Psoas muscle (tissue), 8 donors: ENCODE measurements around the gene SLC35E4. TPM values are rescaled to one million over a fixed set of nuclear protein-coding genes. Genes with fewer than 3 reads are reported as not detected.

Source experiments
- ATAC-seq, 4 donors: fragments of 200-7000 bp; cut with Tn5 transposase; one replicate each; pipeline ENCODE4 v1.9.1; 2020; ENCODE audit warnings: moderate library complexity in 3 of 4, mild to moderate bottlenecking in 2 of 4
- DNase-seq, 2 donors: peaks; one replicate each; pipeline ENCODE4 v3.0.0-alpha.2; 2020
- H3K27ac ChIP-seq: fragments of 200-600 bp; one replicate; pipeline ENCODE4 v1.8.0; 2022
- H3K27me3 ChIP-seq, 3 donors: fragments of 200-600 bp in 1 of 3; one replicate each; pipeline versions ENCODE4 v1.6.1 to v1.8.0; 2013 to 2022; ENCODE audit warnings: low read length in 2 of 3, mild to moderate bottlenecking in 2 of 3, moderate library complexity in 1 of 3; ENCODE audit not compliant: insufficient read depth in 3 of 3
- H3K36me3 ChIP-seq, 2 donors: fragments of 200-600 bp in 1 of 2; one replicate each; pipeline versions ENCODE4 v1.6.1 to v1.8.0; 2013 to 2022; ENCODE audit warnings: low read depth in 1 of 2, mild to moderate bottlenecking in 1 of 2, moderate library complexity in 1 of 2; ENCODE audit not compliant: insufficient read depth in 1 of 2
- H3K4me1 ChIP-seq: fragments of 200-600 bp; one replicate; pipeline ENCODE4 v1.8.0; 2022
- H3K4me3 ChIP-seq: fragments of 200-600 bp; one replicate; pipeline ENCODE4 v1.8.0; 2022; ENCODE audit warnings: mild to moderate bottlenecking
- H3K9me3 ChIP-seq: fragments of 200-600 bp; one replicate; pipeline ENCODE4 v1.8.0; 2022
- CTCF ChIP-seq: fragments of 200-600 bp; IDR thresholded peaks from one replicate; pipeline ENCODE4 v1.8.0; 2022; ENCODE audit warnings: antibody characterized with exemption
- WGBS, 3 donors: extraction: QIAGEN DNeasy Blood & Tissue Kit; methylation state at CpG; one replicate each; pipeline versions ENCODE4 v1.1.6 to v1.1.7; 2013; 5-methylcytosine and 5-hydroxymethylcytosine counted together
- intact Hi-C, 2 donors: fragments of 100-400 bp; cut with DNase I; formaldehyde crosslinking; loops; one replicate each; pipeline versions ENCODE4 v1.11.0 to v1.14.2; 2022
- polyA plus RNA-seq, 3 donors: library from polyadenylated mRNA; stranded (reverse); fragments of 200-250 nt; gene quantifications; one replicate each; pipeline ENCODE4 v1.2.3, GENCODE V29; 2013
- total RNA-seq, 4 donors: library from RNA; stranded (reverse); fragmentation: NEBNext Ultra II Directional in 2 of 4; extraction: Animal tissue kit (Norgen Biotek cat#: 25700) in 2 of 4; gene quantifications; one replicate each; pipeline versions ENCODE4 v1.2.1 to v1.2.4, GENCODE V29; 2021 to 2023
- donor health status: healthy with polysubstance abuse.
- donor health status: DM: no; HTN: no; CAD: no; lungs with moderate emphysema.
- donor health status: Bipolar disorder and iron deficiency.
- donor health status: healthy.
- donor health status: DM: yes; HTN: yes; CAD: no.
- donor health status: DM: no; HTN: no; CAD: no.
- donor health status: DM: no; HTN: no; CAD: no.
- donor health status: DM: yes; HTN: yes; CAD: no.

SLC35E4 gene
- total and polyA plus RNA-seq, 7 donors, result 2.6 to 11.5 (median 6.8) TPM

- no peak overlapping the region for H3K4me3 ChIP-seq
- TF ChIP-seq CTCF, result no peak
- DNase-seq (no peak), ATAC-seq (no peak)
- intact Hi-C loops, result no loop called here
- H3K9me3 ChIP-seq, result no peaks in the 10 kb centered on the region
- H3K4me1 ChIP-seq, result peaks cover 29% of the 10 kb centered on the region
- WGBS, 3 donors, result 80 to 87% (median 86%) methylated on average over 24 to 25 of the region's 25 CpGs
- H3K36me3 ChIP-seq, result peaks cover 0 to 10% of the 10 kb centered on the region in 2 donors
- H3K27ac ChIP-seq, result no peak overlapping the region
- no peaks in the 10 kb centered on the region for H3K27me3 ChIP-seq
Observed at GRCh38 chr22:30646518-30647160, 11.1 kb downstream of the SLC35E4 start.

- ATAC-seq, result no peak
Observed at GRCh38 chr22:30647536-30647935, 12.0 kb downstream of the SLC35E4 start.

GRCh38 chr22:30648825-30649224 is 13.2 kb downstream of the SLC35E4 start:
- Histone ChIP-seq H3K27me3 (no peaks in the 10 kb centered on the region), H3K4me3 (no peak overlapping the region), H3K36me3 (peaks cover 0 to 10% of the 10 kb centered on the region in 2 donors), H3K27ac (no peak overlapping the region), H3K4me1 (peaks cover 15% of the 10 kb centered on the region), H3K9me3 (no peaks in the 10 kb centered on the region)
- 89 to 98% (median 95%) methylated on average over 3 of the region's 3 CpGs for WGBS, 3 donors
- ATAC-seq (no peak), DNase-seq (no peak)
- intact Hi-C loops, result no loop called here
- TF ChIP-seq CTCF, result no peak

More at GRCh38 chr22:30647536-30647935, 12.0 kb downstream of the SLC35E4 start:
- no peaks in the 10 kb centered on the region for H3K9me3 ChIP-seq
- 57 to 83% (median 61%) methylated on average over 3 of the region's 3 CpGs for WGBS, 3 donors
- H3K27ac ChIP-seq, result no peak overlapping the region
- no peaks in the 10 kb centered on the region for H3K27me3 ChIP-seq
- peaks cover 0 to 10% of the 10 kb centered on the region in 2 donors for H3K36me3 ChIP-seq
- intact Hi-C loops, result no loop called here
- no peak for DNase-seq
- no peak for TF ChIP-seq CTCF
- H3K4me1 ChIP-seq, result peaks cover 25% of the 10 kb centered on the region
- H3K4me3 ChIP-seq, result no peak overlapping the region

GRCh38 chr22:30649430-30650007 is 13.9 kb downstream of the SLC35E4 start:
- DNase-seq, result peak; percentile 62 to 68
- TF ChIP-seq CTCF, result no peak
- H3K9me3 ChIP-seq, result no peaks in the 10 kb centered on the region
- H3K36me3 ChIP-seq, result peaks cover 0 to 10% of the 10 kb centered on the region in 2 donors
- ATAC-seq, result peak; percentile 69 to 83 (median 78)
- peaks cover 11% of the 10 kb centered on the region for H3K4me1 ChIP-seq
- WGBS, 3 donors, result 49 to 67% (median 49%) methylated on average over 6 to 7 of the region's 7 CpGs
- H3K27ac ChIP-seq, result no peak overlapping the region
- intact Hi-C loops, result no loop called here
- H3K4me3 ChIP-seq, result no peak overlapping the region
- H3K27me3 ChIP-seq, result no peaks in the 10 kb centered on the region
